HG03342 (cell line): Measurements from ENCODE around the gene PNKD.
"Not testable (repeated sequence)": the region's sequence is repeated elsewhere in the genome, so short reads cannot be mapped to it uniquely, and the experiment has no call there.

Experiments
- ATAC-seq: cut with Tn5 transposase; IDR thresholded peaks from one replicate; pipeline ENCODE4 v1.9.1; 2021; ENCODE audit warnings: mild to moderate bottlenecking, moderate library complexity; ENCODE audit not compliant: unreplicated experiment

The PNKD gene

GRCh38 chr2:218314764-218315163, 44.4 kb downstream of the PNKD start:
- not testable (repeated sequence) for ATAC-seq

GRCh38 chr2:218315397-218315796, 45.1 kb downstream of the PNKD start:
- no peak for ATAC-seq

GRCh38 chr2:218317303-218317630, 46.9 kb downstream of the PNKD start:
- no peak for ATAC-seq

- ATAC-seq = no peak
Measured at GRCh38 chr2:218317835-218318234, 47.5 kb downstream of the PNKD start.

- ATAC-seq = no peak
Measured at GRCh38 chr2:218318241-218318640, 47.9 kb downstream of the PNKD start.

- no peak for ATAC-seq
Measured at GRCh38 chr2:218319813-218320365, 49.6 kb downstream of the PNKD start.

- no peak for ATAC-seq
Measured at GRCh38 chr2:218320704-218321336, 50.5 kb downstream of the PNKD start.

- ATAC-seq = peak; percentile 68
Measured at GRCh38 chr2:218322768-218323525, 52.6 kb downstream of the PNKD start.

GRCh38 chr2:218323526-218324472, 53.5 kb downstream of the PNKD start:
- no peak for ATAC-seq

GRCh38 chr2:218325566-218326160, 55.3 kb downstream of the PNKD start:
- no peak for ATAC-seq

- ATAC-seq = no peak
Measured at GRCh38 chr2:218326315-218326714, 56.0 kb downstream of the PNKD start.

GRCh38 chr2:218327451-218328210, 57.3 kb downstream of the PNKD start:
- ATAC-seq = no peak

GRCh38 chr2:218328294-218328693, 58.0 kb downstream of the PNKD start:
- no peak for ATAC-seq

- ATAC-seq = peak; percentile 36
Measured at GRCh38 chr2:218329027-218329825, 58.9 kb downstream of the PNKD start.

- peak; percentile 41 for ATAC-seq
Measured at GRCh38 chr2:218329826-218330593, 59.7 kb downstream of the PNKD start.

GRCh38 chr2:218331745-218332144, 61.4 kb downstream of the PNKD start:
- ATAC-seq = no peak

GRCh38 chr2:218332288-218332687, 62.0 kb downstream of the PNKD start:
- ATAC-seq = no peak

- ATAC-seq = no peak
Measured at GRCh38 chr2:218332920-218333645, 62.8 kb downstream of the PNKD start.
